Measurements from ENCODE around the gene TMEM126B. TPM values are rescaled to one million over a fixed set of nuclear protein-coding genes. Genes with fewer than 3 reads are reported as not detected.

TMEM126B gene
- total RNA-seq, 1 experiment from 2014 or later = 65.8 TPM

DNA sequence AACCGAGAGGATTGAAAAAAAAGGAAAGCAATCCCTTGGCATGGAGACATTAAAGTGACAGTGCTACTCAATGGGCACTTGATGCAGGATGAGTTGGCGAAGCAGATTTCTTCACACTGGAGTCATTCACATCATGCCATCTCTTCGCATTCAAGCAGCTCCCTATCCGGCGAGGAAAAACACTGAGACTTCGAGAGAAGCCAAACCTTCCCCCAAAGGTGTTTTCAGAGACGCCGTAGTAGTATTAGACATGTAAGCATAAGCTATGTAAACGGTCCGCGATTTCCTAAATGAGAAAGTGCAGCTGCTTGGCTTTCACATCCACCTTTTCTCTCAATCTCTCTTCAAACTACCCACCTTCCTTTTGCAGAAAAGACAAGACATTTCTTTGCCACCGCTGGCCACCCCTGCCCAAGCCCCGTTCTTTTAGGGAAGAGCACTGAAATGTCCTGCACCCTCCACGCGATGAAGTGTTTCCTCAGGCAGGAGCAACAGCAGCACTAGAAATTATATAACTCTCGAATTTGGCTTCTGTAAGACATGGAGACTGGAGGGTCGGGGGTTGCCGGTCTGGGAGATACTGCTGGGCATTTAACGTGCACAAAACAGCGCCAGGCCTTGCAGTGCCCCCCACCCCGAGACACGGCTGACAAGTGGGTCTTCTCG, 928 bp upstream of the TMEM126B start, which contains the start of gene DLG2 (continued):
- TF ChIP-seq, protein P1, sequence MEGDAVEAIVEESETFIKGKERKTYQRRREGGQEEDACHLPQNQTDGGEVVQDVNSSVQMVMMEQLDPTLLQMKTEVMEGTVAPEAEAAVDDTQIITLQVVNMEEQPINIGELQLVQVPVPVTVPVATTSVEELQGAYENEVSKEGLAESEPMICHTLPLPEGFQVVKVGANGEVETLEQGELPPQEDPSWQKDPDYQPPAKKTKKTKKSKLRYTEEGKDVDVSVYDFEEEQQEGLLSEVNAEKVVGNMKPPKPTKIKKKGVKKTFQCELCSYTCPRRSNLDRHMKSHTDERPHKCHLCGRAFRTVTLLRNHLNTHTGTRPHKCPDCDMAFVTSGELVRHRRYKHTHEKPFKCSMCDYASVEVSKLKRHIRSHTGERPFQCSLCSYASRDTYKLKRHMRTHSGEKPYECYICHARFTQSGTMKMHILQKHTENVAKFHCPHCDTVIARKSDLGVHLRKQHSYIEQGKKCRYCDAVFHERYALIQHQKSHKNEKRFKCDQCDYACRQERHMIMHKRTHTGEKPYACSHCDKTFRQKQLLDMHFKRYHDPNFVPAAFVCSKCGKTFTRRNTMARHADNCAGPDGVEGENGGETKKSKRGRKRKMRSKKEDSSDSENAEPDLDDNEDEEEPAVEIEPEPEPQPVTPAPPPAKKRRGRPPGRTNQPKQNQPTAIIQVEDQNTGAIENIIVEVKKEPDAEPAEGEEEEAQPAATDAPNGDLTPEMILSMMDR (IDR thresholded peaks at IDR 0.05) = no peak
- TF ChIP-seq ZNF121 (CRISPR knock-in tag; IDR thresholded peaks at IDR 0.05) (no peak), CREM (CRISPR knock-in tag; IDR thresholded peaks at IDR 0.05) (no peak), PRRX2 (CRISPR knock-in tag; IDR thresholded peaks at IDR 0.05) (no peak), TP53 (CRISPR knock-in tag; IDR thresholded peaks at IDR 0.05) (0 out of 2 replicates have a peak, but pooled peaks have one; percentile 25)
- TF ChIP-seq, protein P2, sequence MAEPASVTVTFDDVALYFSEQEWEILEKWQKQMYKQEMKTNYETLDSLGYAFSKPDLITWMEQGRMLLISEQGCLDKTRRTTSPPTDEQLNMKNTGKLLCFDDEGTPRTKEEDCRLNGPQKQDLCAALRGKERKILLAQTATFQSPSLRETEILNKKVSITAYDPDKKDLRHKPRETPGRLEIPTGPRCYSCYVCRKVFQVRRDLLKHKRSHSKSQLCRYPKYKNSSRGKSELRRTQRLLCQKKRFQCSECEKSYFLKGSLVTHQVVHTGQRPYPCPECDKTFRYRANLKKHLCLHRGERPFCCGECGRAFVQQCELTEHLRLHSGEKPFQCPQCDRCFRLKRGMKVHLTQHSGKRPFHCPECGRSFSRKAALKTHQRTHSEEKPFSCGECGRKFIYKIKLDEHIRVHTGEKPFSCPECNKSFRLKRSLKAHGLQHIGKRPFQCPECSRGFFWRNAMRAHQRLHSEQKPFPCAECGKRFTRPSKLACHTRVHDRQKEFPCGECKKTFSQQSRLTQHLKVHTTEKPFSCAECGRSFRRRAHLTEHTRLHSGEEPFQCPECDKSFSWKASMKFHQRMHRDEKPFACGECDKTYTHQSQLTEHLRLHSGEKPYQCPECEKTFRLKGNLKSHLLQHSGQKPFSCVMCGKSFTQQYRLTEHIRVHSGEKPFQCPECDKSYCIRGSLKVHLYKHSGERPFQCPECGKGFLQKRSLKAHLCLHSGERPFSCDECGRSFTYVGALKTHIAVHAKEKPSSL (CRISPR knock-in tag; conservative IDR thresholded peaks at IDR 0.05) = no peak

DNA sequence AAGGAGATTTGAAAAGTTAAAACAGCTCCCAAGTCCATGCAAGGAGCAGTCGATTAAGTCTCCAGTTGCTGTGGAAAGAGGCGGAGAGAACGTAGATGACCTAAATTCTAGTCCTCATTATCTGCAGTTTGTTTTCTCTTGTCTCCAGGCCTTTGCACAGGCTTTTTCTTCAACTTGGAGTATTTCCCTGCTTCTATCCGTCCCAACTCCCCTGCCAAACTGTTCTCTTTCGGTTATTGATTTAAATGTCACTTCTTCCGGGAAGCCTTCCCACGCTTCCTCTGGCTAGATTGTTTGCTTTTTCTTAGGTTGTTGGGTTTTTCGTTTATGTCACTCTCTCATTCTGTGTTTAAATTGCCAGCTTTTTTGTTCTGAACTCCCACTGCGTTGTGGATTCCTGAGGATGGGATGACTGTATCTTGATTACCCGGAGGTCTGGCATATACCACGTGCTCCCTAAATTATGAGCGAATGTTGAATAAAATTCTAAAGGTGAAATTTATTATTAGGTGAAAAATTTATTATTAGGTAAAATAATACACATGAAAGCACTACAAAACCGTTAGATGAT, 463 bp downstream of the TMEM126B start:
- Mint-ChIP-seq H3K27me3 (ENCODE audit: low read depth) (no peaks in the 10 kb centered on the region), H3K36me3 (peaks cover 19% of the 10 kb centered on the region), H3K9me3 (no peaks in the 10 kb centered on the region), H3K27ac (peak overlapping the region; percentile 98), H3K4me3 (peak overlapping the region; percentile 100), H3K4me1 (peaks cover 28% of the 10 kb centered on the region)
- DNase-seq (ENCODE audit: low spot score) (no peak), ATAC-seq (no peak)
- POLR2A ChIA-PET = interaction anchor here (0.6 to 2.6 kb wide), 4 partner anchors 19 to 340 kb away, joined by 3 to 14 read pairs (median 9); partner anchors contain the start of genes CREBZF and TMEM126A
- CTCF ChIA-PET = interaction anchor here (0.6 to 2.1 kb wide), 5 partner anchors 20 to 521 kb away, joined by 3 to 12 read pairs (median 5); partner anchors contain the start of gene CCDC83
- no peak for TF ChIP-seq SP1 (CRISPR knock-in tag; conservative IDR thresholded peaks at IDR 0.05)
- TF ChIP-seq MXD4 (CRISPR knock-in tag; IDR thresholded peaks at IDR 0.05; ENCODE audit: borderline replicate concordance) = no peak
- TF ChIP-seq, protein P3, sequence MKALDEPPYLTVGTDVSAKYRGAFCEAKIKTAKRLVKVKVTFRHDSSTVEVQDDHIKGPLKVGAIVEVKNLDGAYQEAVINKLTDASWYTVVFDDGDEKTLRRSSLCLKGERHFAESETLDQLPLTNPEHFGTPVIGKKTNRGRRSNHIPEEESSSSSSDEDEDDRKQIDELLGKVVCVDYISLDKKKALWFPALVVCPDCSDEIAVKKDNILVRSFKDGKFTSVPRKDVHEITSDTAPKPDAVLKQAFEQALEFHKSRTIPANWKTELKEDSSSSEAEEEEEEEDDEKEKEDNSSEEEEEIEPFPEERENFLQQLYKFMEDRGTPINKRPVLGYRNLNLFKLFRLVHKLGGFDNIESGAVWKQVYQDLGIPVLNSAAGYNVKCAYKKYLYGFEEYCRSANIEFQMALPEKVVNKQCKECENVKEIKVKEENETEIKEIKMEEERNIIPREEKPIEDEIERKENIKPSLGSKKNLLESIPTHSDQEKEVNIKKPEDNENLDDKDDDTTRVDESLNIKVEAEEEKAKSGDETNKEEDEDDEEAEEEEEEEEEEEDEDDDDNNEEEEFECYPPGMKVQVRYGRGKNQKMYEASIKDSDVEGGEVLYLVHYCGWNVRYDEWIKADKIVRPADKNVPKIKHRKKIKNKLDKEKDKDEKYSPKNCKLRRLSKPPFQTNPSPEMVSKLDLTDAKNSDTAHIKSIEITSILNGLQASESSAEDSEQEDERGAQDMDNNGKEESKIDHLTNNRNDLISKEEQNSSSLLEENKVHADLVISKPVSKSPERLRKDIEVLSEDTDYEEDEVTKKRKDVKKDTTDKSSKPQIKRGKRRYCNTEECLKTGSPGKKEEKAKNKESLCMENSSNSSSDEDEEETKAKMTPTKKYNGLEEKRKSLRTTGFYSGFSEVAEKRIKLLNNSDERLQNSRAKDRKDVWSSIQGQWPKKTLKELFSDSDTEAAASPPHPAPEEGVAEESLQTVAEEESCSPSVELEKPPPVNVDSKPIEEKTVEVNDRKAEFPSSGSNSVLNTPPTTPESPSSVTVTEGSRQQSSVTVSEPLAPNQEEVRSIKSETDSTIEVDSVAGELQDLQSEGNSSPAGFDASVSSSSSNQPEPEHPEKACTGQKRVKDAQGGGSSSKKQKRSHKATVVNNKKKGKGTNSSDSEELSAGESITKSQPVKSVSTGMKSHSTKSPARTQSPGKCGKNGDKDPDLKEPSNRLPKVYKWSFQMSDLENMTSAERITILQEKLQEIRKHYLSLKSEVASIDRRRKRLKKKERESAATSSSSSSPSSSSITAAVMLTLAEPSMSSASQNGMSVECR (CRISPR knock-in tag; IDR thresholded peaks at IDR 0.05; ENCODE audit: borderline replicate concordance) = 0 out of 2 replicates have a peak, but pooled peaks have one; percentile 2
- no peak for TF ChIP-seq FOXJ3 (CRISPR knock-in tag; IDR thresholded peaks at IDR 0.05; ENCODE audit: borderline replicate concordance)
- TF ChIP-seq ZNF416 (CRISPR knock-in tag; IDR thresholded peaks at IDR 0.05) = no peak
- TF ChIP-seq, protein P4, sequence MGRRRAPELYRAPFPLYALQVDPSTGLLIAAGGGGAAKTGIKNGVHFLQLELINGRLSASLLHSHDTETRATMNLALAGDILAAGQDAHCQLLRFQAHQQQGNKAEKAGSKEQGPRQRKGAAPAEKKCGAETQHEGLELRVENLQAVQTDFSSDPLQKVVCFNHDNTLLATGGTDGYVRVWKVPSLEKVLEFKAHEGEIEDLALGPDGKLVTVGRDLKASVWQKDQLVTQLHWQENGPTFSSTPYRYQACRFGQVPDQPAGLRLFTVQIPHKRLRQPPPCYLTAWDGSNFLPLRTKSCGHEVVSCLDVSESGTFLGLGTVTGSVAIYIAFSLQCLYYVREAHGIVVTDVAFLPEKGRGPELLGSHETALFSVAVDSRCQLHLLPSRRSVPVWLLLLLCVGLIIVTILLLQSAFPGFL (CRISPR knock-in tag; IDR thresholded peaks at IDR 0.05; ENCODE audit: borderline replicate concordance) = no peak
- TF ChIP-seq ZNF138 (CRISPR knock-in tag; conservative IDR thresholded peaks at IDR 0.05) = no peak
- TF ChIP-seq, protein P1 (IDR thresholded peaks at IDR 0.05) = no peak
- TF ChIP-seq, protein P5, sequence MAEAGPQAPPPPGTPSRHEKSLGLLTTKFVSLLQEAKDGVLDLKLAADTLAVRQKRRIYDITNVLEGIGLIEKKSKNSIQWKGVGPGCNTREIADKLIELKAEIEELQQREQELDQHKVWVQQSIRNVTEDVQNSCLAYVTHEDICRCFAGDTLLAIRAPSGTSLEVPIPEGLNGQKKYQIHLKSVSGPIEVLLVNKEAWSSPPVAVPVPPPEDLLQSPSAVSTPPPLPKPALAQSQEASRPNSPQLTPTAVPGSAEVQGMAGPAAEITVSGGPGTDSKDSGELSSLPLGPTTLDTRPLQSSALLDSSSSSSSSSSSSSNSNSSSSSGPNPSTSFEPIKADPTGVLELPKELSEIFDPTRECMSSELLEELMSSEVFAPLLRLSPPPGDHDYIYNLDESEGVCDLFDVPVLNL (CRISPR knock-in tag; IDR thresholded peaks at IDR 0.05; ENCODE audit: borderline replicate concordance, low read depth) = no peak
- TF ChIP-seq NFE2L1 (CRISPR knock-in tag; IDR thresholded peaks at IDR 0.05) = 0 out of 2 replicates have a peak, but pooled peaks have one; percentile 9
- TF ChIP-seq CBFB (CRISPR knock-in tag; IDR thresholded peaks at IDR 0.05; ENCODE audit: low read depth) = no peak
